Stimulated activated effector memory CD8-positive, alpha-beta T cell treated with anti-CD3 and anti-CD28 coated beads, Interleukin-12 subunit alpha, Interleukin-12 subunit beta, amount 100 ng/mL, for 72 hours (primary cell): ENCODE measurements around the gene NTRK2.
A peak's percentile ranks its signal among the peaks of the same experiment; 100 is the strongest.

Experiments
- ATAC-seq: fragments of 150-1000 bp; cut with Tn5 transposase; 2 replicates; pipeline ENCODE4 v1.10.0; 2021
- DNase-seq, 2 donors: peaks; one replicate each; pipeline ENCODE4 v3.0.0; 2021 to 2022; ENCODE audit warnings: low spot score in 2 of 2
- H3K27ac Mint-ChIP-seq: one replicate; pipeline ENCODE4 v1.8.0; 2022; ENCODE audit warnings: mild to moderate bottlenecking, mixed read lengths
- H3K36me3 Mint-ChIP-seq: one replicate; pipeline ENCODE4 v1.8.0; 2022; ENCODE audit warnings: mild to moderate bottlenecking, mixed read lengths
- H3K4me1 Mint-ChIP-seq: one replicate; pipeline ENCODE4 v1.8.0; 2022; ENCODE audit warnings: mixed read lengths
- H3K4me3 Mint-ChIP-seq: one replicate; pipeline ENCODE4 v1.8.0; 2022; ENCODE audit warnings: mild to moderate bottlenecking, mixed read lengths
- H3K9me3 Mint-ChIP-seq: one replicate; pipeline ENCODE4 v1.8.0; 2022; ENCODE audit warnings: mixed read lengths

NTRK2 gene

GRCh38 chr9:84742261-84742660, 72.7 kb downstream of the NTRK2 start:
- Mint-ChIP-seq H3K36me3 (no peaks in the 10 kb centered on the region), H3K27ac (no peak overlapping the region), H3K4me3 (no peak overlapping the region)

GRCh38 chr9:84744195-84744594, 74.7 kb downstream of the NTRK2 start:
- DNase-seq, result no peak
- peak; percentile 49 for ATAC-seq
- Mint-ChIP-seq H3K27ac (no peak overlapping the region), H3K9me3 (no peaks in the 10 kb centered on the region), H3K36me3 (no peaks in the 10 kb centered on the region), H3K4me3 (no peak overlapping the region), H3K4me1 (no peaks in the 10 kb centered on the region)

More at GRCh38 chr9:84742261-84742660, 72.7 kb downstream of the NTRK2 start:
- ATAC-seq (no peak), DNase-seq (no peak)
- H3K9me3 Mint-ChIP-seq, result no peaks in the 10 kb centered on the region
- H3K4me1 Mint-ChIP-seq, result no peaks in the 10 kb centered on the region

- ATAC-seq, result no peak
- no peaks in the 10 kb centered on the region for H3K4me1 Mint-ChIP-seq
- H3K4me3 Mint-ChIP-seq, result no peak overlapping the region
- H3K36me3 Mint-ChIP-seq, result no peaks in the 10 kb centered on the region
- no peaks in the 10 kb centered on the region for H3K9me3 Mint-ChIP-seq
- H3K27ac Mint-ChIP-seq, result no peak overlapping the region
- no peak for DNase-seq
Measured at GRCh38 chr9:84744726-84745125, 75.2 kb downstream of the NTRK2 start.

GRCh38 chr9:84748112-84748511, 78.6 kb downstream of the NTRK2 start:
- H3K4me1 Mint-ChIP-seq, result peaks cover 10% of the 10 kb centered on the region
- no peak overlapping the region for H3K4me3 Mint-ChIP-seq
- no peak for DNase-seq
- no peak overlapping the region for H3K27ac Mint-ChIP-seq
- ATAC-seq, result no peak
- H3K36me3 Mint-ChIP-seq, result no peaks in the 10 kb centered on the region
- H3K9me3 Mint-ChIP-seq, result no peaks in the 10 kb centered on the region

GRCh38 chr9:84750152-84750865, 80.8 kb downstream of the NTRK2 start:
- Mint-ChIP-seq H3K4me3 (no peak overlapping the region), H3K4me1 (peaks cover 10% of the 10 kb centered on the region), H3K27ac (no peak overlapping the region), H3K9me3 (no peaks in the 10 kb centered on the region), H3K36me3 (no peaks in the 10 kb centered on the region)
- DNase-seq (no peak), ATAC-seq (peak; percentile 50)

GRCh38 chr9:84751921-84752320, 82.4 kb downstream of the NTRK2 start:
- no peaks in the 10 kb centered on the region for H3K9me3 Mint-ChIP-seq
- DNase-seq (no peak), ATAC-seq (peak; percentile 54)
- no peaks in the 10 kb centered on the region for H3K36me3 Mint-ChIP-seq
- peaks cover 10% of the 10 kb centered on the region for H3K4me1 Mint-ChIP-seq
- no peak overlapping the region for H3K4me3 Mint-ChIP-seq
- no peak overlapping the region for H3K27ac Mint-ChIP-seq

GRCh38 chr9:84754461-84754860, 84.9 kb downstream of the NTRK2 start:
- H3K4me3 Mint-ChIP-seq, result no peak overlapping the region
- H3K4me1 Mint-ChIP-seq, result peaks cover 12% of the 10 kb centered on the region
- H3K9me3 Mint-ChIP-seq, result no peaks in the 10 kb centered on the region
- ATAC-seq, result no peak
- no peak overlapping the region for H3K27ac Mint-ChIP-seq
- DNase-seq, result no peak
- no peaks in the 10 kb centered on the region for H3K36me3 Mint-ChIP-seq

GRCh38 chr9:84754881-84755280, 85.4 kb downstream of the NTRK2 start:
- no peak overlapping the region for H3K4me3 Mint-ChIP-seq
- no peaks in the 10 kb centered on the region for H3K9me3 Mint-ChIP-seq
- no peaks in the 10 kb centered on the region for H3K36me3 Mint-ChIP-seq
- peak overlapping the region; percentile 50 for H3K27ac Mint-ChIP-seq
- H3K4me1 Mint-ChIP-seq, result peaks cover 16% of the 10 kb centered on the region
- ATAC-seq (no peak), DNase-seq (no peak)

GRCh38 chr9:84755380-84755779, 85.9 kb downstream of the NTRK2 start:
- Mint-ChIP-seq H3K9me3 (no peaks in the 10 kb centered on the region), H3K27ac (peak overlapping the region; percentile 50)
- peak; percentile 18 for ATAC-seq

GRCh38 chr9:84756171-84756570, 86.6 kb downstream of the NTRK2 start:
- Mint-ChIP-seq H3K4me1 (peaks cover 25% of the 10 kb centered on the region), H3K4me3 (no peak overlapping the region), H3K27ac (no peak overlapping the region), H3K36me3 (no peaks in the 10 kb centered on the region), H3K9me3 (no peaks in the 10 kb centered on the region)
- DNase-seq, result no peak
- no peak for ATAC-seq

More at GRCh38 chr9:84755380-84755779, 85.9 kb downstream of the NTRK2 start:
- no peak for DNase-seq
- no peak overlapping the region for H3K4me3 Mint-ChIP-seq
- H3K36me3 Mint-ChIP-seq, result no peaks in the 10 kb centered on the region
- peaks cover 17% of the 10 kb centered on the region for H3K4me1 Mint-ChIP-seq

GRCh38 chr9:84756731-84757130, 87.2 kb downstream of the NTRK2 start:
- H3K4me1 Mint-ChIP-seq, result peaks cover 25% of the 10 kb centered on the region
- DNase-seq (no peak), ATAC-seq (no peak)

GRCh38 chr9:84758817-84759216, 89.3 kb downstream of the NTRK2 start:
- no peak for ATAC-seq
- Mint-ChIP-seq H3K9me3 (peaks cover 2% of the 10 kb centered on the region), H3K4me3 (peak overlapping the region; percentile 11), H3K36me3 (no peaks in the 10 kb centered on the region), H3K27ac (no peak overlapping the region), H3K4me1 (peaks cover 20% of the 10 kb centered on the region)
- no peak for DNase-seq

More at GRCh38 chr9:84756731-84757130, 87.2 kb downstream of the NTRK2 start:
- Mint-ChIP-seq H3K27ac (no peak overlapping the region), H3K4me3 (no peak overlapping the region), H3K36me3 (no peaks in the 10 kb centered on the region), H3K9me3 (no peaks in the 10 kb centered on the region)

- peak overlapping the region; percentile 11 for H3K4me3 Mint-ChIP-seq
- H3K4me1 Mint-ChIP-seq, result peaks cover 20% of the 10 kb centered on the region
- H3K36me3 Mint-ChIP-seq, result no peaks in the 10 kb centered on the region
- DNase-seq (peak in 1 of 2 donors; percentile 49), ATAC-seq (peak; percentile 80)
- no peak overlapping the region for H3K27ac Mint-ChIP-seq
- peaks cover 2% of the 10 kb centered on the region for H3K9me3 Mint-ChIP-seq
Measured at GRCh38 chr9:84759300-84759750, 89.8 kb downstream of the NTRK2 start.

- no peak overlapping the region for H3K27ac Mint-ChIP-seq
Measured at GRCh38 chr9:84759804-84760203, 90.3 kb downstream of the NTRK2 start.

GRCh38 chr9:84761137-84761808, 91.7 kb downstream of the NTRK2 start:
- H3K9me3 Mint-ChIP-seq, result peaks cover 2% of the 10 kb centered on the region
- no peak for DNase-seq
- peaks cover 20% of the 10 kb centered on the region for H3K4me1 Mint-ChIP-seq
- no peak overlapping the region for H3K4me3 Mint-ChIP-seq
- no peaks in the 10 kb centered on the region for H3K36me3 Mint-ChIP-seq
- peak; percentile 88 for ATAC-seq
- H3K27ac Mint-ChIP-seq, result no peak overlapping the region

More at GRCh38 chr9:84759804-84760203, 90.3 kb downstream of the NTRK2 start:
- H3K4me3 Mint-ChIP-seq, result peak overlapping the region; percentile 11
- H3K36me3 Mint-ChIP-seq, result no peaks in the 10 kb centered on the region
- no peak for DNase-seq
- H3K4me1 Mint-ChIP-seq, result peaks cover 20% of the 10 kb centered on the region
- peaks cover 2% of the 10 kb centered on the region for H3K9me3 Mint-ChIP-seq
- no peak for ATAC-seq

GRCh38 chr9:84772511-84772910, 103.0 kb downstream of the NTRK2 start:
- no peak for ATAC-seq
- Mint-ChIP-seq H3K27ac (no peak overlapping the region), H3K36me3 (no peaks in the 10 kb centered on the region)

More at GRCh38 chr9:84772511-84772910, 103.0 kb downstream of the NTRK2 start:
- H3K9me3 Mint-ChIP-seq, result no peaks in the 10 kb centered on the region
- H3K4me1 Mint-ChIP-seq, result no peaks in the 10 kb centered on the region
- no peak overlapping the region for H3K4me3 Mint-ChIP-seq
- no peak for DNase-seq
